Occipital lobe (tissue), 2 donors: ENCODE measurements around the gene FLII. TPM values are rescaled to one million over a fixed set of nuclear protein-coding genes. Genes with fewer than 3 reads are reported as not detected.
A peak's percentile ranks its signal among the peaks of the same experiment; 100 is the strongest.

Experiments
- DNase-seq: peaks from one replicate; lab custom pipeline; 2025; lab: John Stamatoyannopoulos, UW
- total RNA-seq: library from RNA; depleted of rRNA; stranded (reverse); fragments of >200 nt; gene quantifications from one replicate; pipeline ENCODE4 v1.2.3, GENCODE V29; 2014

The FLII gene
- total RNA-seq, 1 donor from 2014 or later, result 49.6 TPM

GRCh38 chr17:18260332-18261145, 2.0 kb upstream of the FLII start, which contains the start of gene MIEF2:
Gene MIEF2 (plus strand): TSS chr17:18260662. CDS start chr17:18262721, 2,059 bp downstream.
- DNase-seq, result peak; percentile 94

GRCh38 chr17:18259621-18260331, 1.2 kb upstream of the FLII start:
- DNase-seq, result no peak

DNA sequence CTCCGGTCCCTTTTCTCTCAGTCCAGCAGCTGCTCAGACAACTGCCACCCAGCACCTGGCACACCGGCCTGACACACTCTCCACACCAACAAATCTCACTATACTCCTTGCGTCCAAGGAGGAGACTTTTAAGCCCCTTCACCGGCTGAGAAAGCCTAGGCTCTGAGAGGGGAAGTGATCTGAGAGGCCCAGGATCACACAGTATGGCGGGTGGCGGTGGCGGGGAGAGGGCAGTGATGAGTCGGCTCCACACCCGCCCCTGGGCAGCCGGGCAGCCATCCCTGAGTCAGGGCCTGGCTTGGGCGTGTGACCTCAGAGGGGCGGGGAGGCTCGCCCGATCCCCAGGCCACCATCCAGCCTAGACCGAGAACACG, 569 bp downstream of the FLII start:
- DNase-seq, result peak; percentile 65

DNA sequence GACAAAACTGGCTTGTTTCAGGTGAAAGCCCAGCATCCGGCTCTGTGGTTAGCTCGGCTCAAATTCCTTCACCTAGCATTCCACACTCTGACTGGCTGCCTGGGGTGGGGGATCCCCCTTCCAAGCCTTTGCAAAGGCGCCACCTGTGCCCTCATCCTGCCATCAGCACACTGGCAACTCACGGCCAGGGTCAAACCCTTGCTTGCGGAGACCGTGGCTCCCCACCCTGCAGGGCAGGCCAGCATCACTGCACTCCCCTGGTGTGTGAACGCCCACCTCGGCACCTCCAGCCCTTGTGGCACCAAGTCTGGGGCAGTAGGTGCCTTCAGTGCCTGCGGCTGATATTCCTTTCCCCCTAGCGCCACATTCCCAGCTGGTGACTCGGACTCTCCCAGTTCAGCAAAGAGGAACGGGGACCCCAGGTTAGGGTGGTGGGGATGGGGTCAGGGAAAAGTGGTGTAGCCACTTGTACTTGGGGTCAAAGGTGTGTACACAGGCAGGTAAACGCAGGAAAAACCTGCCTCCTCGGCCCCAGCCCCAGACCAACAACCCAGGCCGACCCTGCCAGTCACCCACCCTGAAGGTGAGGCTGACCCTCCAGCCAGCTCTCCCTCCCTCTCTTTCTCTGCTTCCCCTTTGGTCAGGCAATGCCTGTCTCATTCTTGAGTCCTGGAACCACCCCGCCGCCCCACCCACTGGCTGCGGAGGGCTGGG, 1.1 kb downstream of the FLII start:
- no peak for DNase-seq

- DNase-seq, result no peak
Observed at GRCh38 chr17:18256776-18257175, 1.8 kb downstream of the FLII start.

DNA sequence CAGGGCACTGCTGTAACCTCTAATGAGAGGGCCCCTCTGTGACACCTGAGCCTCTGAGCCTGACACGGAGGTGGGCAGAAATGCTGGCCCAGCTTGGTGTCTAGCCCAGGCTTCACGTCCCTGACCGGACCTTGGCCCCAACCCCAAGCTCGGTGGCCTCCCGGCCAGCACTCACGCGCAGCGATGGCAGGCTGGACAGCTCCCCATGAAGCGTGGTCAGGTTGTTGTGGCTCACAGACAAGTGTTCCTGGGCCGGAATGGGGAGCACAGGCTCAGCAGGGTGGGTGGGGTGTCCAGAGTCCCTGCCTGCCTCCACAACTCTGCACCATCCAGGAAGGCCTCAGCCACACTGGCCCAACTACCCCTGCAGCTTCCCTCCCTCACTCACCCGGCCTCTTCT, 2.2 kb downstream of the FLII start:
- no peak for DNase-seq

DNA sequence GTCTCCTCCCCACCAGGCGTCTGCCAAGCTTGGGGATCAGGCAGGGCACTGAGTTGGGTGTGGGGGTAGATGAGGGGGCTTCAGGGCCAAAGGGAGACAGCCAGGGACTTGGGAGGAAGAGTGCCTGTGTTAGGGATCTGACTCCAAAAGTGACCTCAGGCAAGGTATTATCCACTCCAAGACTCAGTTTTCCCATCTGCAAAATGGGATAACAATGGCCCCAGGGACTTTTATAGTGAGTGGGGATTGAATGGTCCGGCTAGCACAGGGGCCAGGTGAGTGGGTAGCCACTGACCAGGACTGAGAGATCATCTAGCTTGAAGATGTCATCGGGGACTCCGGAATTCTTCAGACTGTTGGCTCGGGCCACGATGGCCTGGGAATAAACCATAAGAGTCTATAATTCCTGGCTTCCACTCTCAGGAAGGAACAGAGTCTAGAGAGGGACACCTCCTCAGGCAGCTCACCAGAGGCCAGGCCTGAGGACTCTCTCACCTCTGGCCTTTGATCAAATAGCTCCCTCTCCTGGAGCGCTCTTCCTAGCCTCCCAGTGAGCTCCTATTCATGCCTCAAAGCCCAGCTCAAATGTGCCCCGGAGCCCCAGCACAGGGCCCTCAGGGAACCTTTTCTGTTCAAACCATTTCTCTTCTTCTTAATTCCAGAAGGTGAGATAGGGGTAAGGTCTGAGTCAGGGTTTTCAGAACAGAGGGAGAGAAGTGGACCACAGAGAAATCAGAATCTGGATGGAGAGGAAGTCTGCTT, 3.5 kb downstream of the FLII start:
- no peak for DNase-seq

GRCh38 chr17:18253947-18254821, 4.4 kb downstream of the FLII start:
- no peak for DNase-seq

DNA sequence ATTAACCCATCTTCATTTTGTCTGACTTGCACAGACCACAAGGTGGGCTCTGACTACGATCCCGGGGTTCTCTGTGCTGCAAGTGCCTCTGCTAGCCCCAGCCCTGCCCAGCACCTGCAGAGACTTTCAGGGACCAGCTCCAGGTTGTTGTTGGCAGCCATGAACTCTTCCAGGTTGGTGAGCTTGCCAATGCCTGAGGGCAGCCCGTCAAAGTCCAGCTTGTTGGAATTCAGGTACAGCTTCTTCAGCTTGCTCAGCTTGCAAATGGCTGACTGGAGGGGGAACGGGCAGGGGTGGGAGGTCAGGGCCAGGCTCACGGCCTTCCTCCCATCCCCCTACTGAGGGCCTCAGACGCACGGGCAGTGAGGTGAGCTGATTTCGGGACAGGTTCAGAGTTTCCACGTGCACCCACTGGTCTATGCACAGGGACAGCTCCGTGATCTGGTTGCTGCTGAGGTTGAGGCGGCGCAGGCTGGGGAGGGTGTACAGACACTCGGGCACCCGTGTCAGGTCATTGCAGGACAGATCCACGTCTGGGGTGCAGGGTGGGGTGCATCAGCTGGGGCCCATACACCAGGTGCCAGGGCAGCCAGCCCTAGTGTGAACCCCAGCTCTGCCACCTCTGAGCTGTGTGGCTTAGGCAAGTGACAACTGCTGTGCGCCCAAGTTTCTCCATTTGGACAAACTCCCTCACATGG, 5.2 kb downstream of the FLII start:
- no peak for DNase-seq

GRCh38 chr17:18252160-18252559, 6.4 kb downstream of the FLII start:
- DNase-seq, result no peak

DNA sequence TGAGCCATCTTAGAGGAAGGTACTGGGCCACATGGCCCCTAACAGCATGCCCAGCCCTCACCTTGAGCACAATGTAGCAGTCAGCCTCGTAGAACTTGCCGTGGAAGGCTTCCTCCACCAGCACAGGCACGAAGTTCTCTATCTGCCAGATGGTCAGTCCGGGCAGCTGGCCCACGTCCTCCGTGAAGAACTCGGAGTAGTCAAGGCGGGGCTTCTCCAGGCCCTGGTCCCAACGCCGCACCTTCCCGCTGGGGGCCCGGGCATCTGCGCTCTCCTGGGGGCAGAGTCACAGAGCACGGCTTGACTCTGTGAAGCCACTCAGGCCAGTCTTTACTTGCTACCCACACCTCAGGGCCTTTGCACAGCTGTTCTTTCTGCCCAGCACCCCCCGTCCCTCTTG, 7.3 kb downstream of the FLII start:
- no peak for DNase-seq

GRCh38 chr17:18250708-18251107, 7.8 kb downstream of the FLII start:
- DNase-seq, result no peak

GRCh38 chr17:18250259-18250658, 8.3 kb downstream of the FLII start:
- no peak for DNase-seq

GRCh38 chr17:18248811-18249210, 9.7 kb downstream of the FLII start:
- no peak for DNase-seq

DNA sequence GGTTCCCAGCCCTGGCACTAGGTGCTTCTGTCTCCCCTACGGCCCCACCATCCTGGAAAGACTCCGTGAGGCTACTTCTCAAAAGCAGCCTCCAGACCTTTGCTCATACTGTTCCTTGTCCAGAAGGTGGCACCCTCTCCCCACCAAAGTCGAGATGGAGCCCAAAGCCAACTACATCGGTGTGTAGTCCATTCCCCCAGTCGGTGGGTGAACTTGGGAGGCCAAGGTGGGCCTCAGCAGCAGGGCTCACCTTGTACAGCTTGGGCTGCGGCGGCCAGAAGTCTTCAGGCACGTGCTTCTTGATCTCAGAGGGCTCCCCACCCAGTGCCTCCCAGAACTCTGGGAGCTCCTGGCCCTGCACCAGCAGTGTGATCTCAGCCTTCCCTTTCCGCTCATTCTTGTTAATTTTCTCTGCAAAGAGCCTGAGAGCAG, 10.2 kb downstream of the FLII start:
- peak; percentile 34 for DNase-seq

DNA sequence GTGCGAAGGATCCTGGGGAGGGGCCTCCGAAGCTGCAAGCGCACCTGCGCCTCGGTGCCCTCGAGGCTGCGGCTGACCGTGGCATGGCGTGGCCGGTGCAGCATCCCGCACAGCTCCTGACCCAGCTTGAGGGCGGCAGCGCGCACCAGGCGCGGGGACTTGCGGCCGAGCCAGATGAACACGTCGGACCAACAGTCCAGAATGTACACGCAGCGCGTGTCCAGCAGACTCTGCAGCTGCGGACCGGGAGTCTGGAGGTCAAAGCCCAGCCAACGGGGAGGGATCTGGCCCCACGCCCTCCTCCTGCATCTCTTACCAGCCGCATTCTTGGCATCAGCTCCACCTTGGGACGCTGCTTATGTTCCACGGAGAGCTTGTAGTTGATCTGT, 10.9 kb downstream of the FLII start:
- DNase-seq, result no peak

- DNase-seq, result no peak
Observed at GRCh38 chr17:18246880-18247612, 11.5 kb downstream of the FLII start.

- no peak for DNase-seq
Observed at GRCh38 chr17:18246109-18246725, 12.3 kb downstream of the FLII start.
